ENCODE measurements around the gene ZDHHC4. TPM values are rescaled to one million over a fixed set of nuclear protein-coding genes. Genes with fewer than 3 reads are reported as not detected.
A peak's percentile ranks its signal among the peaks of the same experiment; 100 is the strongest.

ZDHHC4 gene
- total and polyA plus RNA-seq, 2 of the 13 experiments (the other 11 are each of a cell fraction or from before 2014, with no cell fraction given): 83.2 to 188 TPM

GRCh38 chr7:6577369-6578113, at the start of gene ZDHHC4 (continued):
- TF ChIP-seq CSRNP1 (CRISPR knock-in tag; IDR thresholded peaks at IDR 0.05): no peak; the same call in 1 of the 2 replicates
- peak; percentile 46; the same call in 1 of the 2 replicates for TF ChIP-seq ZBTB7B (CRISPR knock-in tag; IDR thresholded peaks at IDR 0.05)
- peak; percentile 46; the same call in 1 of the 2 replicates for TF ChIP-seq ATF7-NPFF (CRISPR knock-in tag; IDR thresholded peaks at IDR 0.05; ENCODE audit: low read depth)
- TF ChIP-seq ZNF776 (CRISPR knock-in tag; IDR thresholded peaks at IDR 0.05): peak; percentile 43
- no peak for TF ChIP-seq CBX2 (IDR thresholded peaks at IDR 0.05; ENCODE audit: low read depth, low read length)
- TF ChIP-seq CBX2 (CRISPR knock-in tag; IDR thresholded peaks at IDR 0.05; ENCODE audit: low read depth): no peak
- peak; percentile 92 to 95 for TF ChIP-seq POLR2A (IDR thresholded peaks at IDR 0.05; ENCODE audit: insufficient read depth in 1 of 2, low read depth in 2 of 2, low read length in 2 of 2)
- TF ChIP-seq HNF1B (CRISPR knock-in tag; IDR thresholded peaks at IDR 0.05): peak; percentile 89
- peak; percentile 66; the same call in 1 of the 2 replicates for TF ChIP-seq ZMAT3 (CRISPR knock-in tag; conservative IDR thresholded peaks at IDR 0.05)
- TF ChIP-seq BRD4 (CRISPR knock-in tag; IDR thresholded peaks at IDR 0.05): peak; percentile 73
- TF ChIP-seq MED8 (CRISPR knock-in tag; IDR thresholded peaks at IDR 0.05; ENCODE audit: insufficient replicate concordance): peak; percentile 38
- TF ChIP-seq, protein P1, sequence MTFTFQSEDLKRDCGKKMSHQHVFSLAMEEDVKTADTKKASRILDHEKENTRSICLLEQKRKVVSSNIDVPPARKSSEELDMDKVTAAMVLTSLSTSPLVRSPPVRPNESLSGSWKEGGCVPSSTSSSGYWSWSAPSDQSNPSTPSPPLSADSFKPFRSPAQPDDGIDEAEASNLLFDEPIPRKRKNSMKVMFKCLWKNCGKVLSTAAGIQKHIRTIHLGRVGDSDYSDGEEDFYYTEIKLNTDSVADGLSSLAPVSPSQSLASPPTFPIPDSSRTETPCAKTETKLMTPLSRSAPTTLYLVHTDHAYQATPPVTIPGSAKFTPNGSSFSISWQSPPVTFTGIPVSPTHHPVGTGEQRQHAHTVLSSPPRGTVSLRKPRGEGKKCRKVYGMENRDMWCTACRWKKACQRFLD (CRISPR knock-in tag; IDR thresholded peaks at IDR 0.05; ENCODE audit: borderline replicate concordance): peak; percentile 61; the same call in 1 of the 2 replicates
- TF ChIP-seq ZEB1 (IDR thresholded peaks at IDR 0.05; ENCODE audit: insufficient replicate concordance, low read depth): peak; percentile 67
- TF ChIP-seq ZNF33B (CRISPR knock-in tag; IDR thresholded peaks at IDR 0.05): no peak
- TF ChIP-seq TFDP2 (CRISPR knock-in tag; IDR thresholded peaks at IDR 0.05): peak; percentile 81
- TF ChIP-seq SP1 (IDR thresholded peaks at IDR 0.05): no peak
- TF ChIP-seq SP1 (CRISPR knock-in tag; IDR thresholded peaks at IDR 0.05): 0 out of 2 replicates have a peak, but pooled peaks have one; percentile 16
